Activated naive CD8-positive, alpha-beta T cell treated with anti-CD3 and anti-CD28 coated beads, Interleukin-2, amount 50 U/mL, for 16 hours (primary cell): Measurements from ENCODE around the gene GLP2R.
"Not testable (repeated sequence)": the region's sequence is repeated elsewhere in the genome, so short reads cannot be mapped to it uniquely, and the experiment has no call there.

Experiments
- DNase-seq: peaks from one replicate; pipeline ENCODE4 v3.0.0-alpha.2; 2020; ENCODE audit warnings: low read depth, low spot score

Gene GLP2R

DNA sequence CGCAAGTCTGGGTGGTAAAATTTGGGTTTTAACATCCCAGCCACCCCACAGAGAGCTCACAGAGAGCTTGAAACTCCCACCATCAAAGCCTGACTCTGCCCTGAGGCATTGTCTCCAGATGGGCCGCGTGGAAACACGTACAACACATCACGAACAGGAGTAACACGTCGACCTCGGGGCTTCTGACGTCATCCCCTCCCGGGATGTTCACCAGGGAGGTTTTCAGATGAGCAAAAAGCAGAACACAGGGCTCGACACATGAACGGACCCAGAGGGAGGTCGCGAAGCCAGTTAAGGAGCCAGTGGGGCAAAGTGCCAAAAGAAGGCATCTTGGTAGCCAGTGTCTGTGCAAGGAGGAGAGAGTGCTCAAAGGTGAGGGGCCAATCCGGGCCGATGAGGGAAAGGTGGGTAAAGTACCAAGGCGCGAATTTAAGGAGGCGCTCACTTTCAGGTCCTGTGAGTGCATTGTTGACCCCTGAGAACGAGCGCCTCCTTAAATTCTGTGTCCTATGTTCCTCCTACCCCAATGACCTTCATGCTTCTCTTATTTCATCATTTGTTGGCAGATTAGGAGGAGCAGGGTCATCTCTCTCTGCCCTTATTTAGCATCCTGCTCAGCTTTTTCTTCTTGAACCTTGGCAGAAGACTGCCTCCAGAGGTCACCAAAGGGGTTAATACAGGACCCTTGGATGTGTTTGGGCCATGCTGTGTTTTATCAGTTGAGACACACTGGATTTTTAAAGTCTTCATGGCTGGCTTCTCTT lies 73.7 kb downstream of the GLP2R start:
- no peak for DNase-seq

DNA sequence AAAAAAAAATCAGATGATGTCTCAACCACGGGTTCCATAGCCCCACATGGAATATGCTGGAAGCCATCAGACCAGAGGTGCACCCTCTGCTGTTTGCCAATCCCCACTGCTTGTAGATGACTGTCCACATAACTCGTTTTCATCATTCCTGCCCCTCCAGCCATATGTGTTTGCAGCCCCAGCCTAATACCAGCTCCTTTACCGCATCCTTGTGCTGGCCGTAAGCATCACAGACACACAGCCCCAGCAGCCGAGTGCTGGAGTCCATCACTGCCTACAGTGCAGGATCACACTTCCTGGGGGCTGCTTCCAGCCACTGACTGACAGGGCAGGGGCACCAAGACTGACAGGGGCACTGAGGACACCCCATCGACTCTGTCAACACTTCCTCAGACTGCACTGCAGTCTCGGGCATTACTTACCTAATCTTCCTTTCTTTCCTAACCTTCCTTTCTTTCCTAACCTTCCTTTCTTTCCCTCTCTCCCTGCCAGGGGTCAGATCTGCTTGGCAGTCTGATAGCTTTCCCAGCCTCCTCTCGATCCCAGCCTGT lies 74.4 kb downstream of the GLP2R start:
- no peak for DNase-seq

DNA sequence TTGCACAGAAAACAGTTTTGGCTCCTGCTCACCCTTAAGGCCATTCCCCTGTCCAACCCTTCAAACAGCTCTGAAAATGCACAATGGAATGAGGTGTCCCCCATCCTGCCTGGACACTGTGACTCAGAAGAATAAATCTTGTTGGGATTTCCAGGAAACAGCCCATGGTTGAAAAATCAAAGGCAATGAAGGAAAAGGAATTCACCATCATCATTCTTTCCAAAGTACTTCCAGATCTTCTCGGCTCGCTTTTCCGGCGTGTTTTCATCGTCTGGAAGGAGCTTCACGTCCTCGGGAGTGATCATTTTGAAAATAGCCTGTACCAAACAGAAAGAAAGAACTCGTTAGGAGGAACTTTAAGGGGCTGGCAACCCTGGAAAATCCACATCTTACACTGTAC lies 75.1 kb downstream of the GLP2R start:
- no peak for DNase-seq

DNA sequence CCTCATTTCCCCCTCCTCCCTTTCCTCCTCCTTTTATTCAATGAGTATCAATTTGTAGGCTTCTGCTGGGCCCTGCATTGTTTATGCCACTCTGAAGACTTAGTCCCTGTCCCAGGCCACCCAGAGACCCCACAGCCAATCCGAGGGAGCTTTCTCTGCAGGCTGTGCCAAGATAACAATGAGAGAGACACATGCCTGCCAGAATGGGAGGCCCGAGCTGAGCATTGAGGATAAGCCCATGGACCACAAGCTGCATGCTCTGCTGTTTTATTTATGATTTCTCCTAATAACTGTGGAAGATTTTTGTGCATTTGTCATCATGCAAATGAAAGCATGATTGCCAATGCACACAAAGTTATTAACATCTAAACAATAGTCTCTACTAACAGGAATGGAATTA lies 76.4 kb downstream of the GLP2R start:
- no peak for DNase-seq

DNA sequence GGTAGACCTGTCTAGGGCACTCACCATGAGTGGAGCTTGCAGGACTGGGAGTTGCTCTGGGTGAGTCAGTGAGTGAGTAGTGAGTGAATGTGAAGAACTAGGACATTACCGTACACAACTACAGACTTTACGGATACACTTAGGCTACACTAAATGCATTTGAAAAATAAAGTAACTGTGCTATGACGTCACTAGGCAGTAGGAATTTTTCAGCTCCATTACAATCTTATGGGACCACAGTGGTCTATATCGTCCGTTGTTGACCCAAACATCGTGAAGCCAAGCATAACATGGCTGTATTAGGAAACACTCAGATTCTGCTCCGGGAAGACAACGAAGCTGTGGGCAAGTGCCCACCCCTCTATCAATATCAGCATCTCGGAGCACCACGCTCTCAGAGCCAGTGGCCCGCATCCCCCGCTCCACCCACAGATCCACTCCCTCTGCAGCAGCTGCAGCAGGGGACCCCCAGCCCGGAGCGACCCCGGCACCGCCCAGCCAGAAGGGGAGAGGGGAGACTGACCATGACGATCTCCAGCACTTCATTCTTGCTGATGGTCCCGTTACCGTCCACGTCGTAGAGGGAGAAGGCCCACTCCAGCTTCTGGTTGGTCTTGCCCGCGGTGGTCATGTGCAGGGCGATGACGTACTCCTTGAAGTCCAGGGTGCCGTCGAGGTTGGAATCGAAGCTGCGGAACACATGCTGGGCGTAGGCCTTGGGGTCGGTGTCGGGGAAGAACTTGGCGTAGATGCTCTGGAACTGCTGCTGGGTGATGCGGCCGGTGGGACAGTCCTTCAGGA lies 78.8 kb downstream of the GLP2R start:
- DNase-seq = no peak

DNA sequence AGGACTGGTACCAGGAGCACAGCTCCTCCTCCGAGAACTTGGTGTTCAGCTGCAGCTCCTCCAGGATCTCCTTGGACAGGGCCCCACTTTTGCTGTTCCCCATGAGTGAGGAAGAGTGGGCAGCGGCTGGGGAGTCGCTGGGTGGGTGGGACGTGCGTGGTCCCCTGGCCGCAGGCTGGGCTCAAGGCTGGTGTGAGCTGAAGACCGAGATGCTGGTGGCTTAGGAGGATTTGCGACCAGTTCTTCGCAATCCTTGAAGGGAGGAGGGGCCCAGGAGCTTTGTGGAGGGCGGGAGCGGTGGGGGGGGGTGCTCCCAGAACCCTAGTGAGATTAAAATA lies 79.3 kb downstream of the GLP2R start, which contains the start of gene RCVRN:
Gene RCVRN, minus strand, starts transcription at position 194 of the 338 bp plus-strand sequence. Its CDS starts 91 bp downstream, at position 103.
- DNase-seq = no peak

DNA sequence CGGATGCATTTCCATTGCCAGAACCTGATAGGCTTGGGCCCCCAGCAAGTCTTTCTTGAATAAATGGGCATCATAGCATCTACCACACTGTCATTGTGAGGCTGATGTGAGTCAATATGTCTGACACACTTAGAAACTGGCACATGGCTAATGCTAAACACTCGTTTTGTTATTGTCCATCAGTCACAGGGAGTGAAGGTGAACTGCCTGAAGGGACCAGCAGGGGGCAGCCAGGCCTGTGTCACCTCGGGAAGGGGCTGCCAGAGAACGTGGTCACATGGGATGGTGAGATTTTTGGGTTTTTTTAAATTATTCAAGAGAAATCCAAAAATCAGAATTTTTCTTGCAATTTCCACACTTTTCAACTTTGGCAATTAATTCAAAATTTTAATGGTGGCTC lies 80.2 kb downstream of the GLP2R start:
- DNase-seq = no peak

DNA sequence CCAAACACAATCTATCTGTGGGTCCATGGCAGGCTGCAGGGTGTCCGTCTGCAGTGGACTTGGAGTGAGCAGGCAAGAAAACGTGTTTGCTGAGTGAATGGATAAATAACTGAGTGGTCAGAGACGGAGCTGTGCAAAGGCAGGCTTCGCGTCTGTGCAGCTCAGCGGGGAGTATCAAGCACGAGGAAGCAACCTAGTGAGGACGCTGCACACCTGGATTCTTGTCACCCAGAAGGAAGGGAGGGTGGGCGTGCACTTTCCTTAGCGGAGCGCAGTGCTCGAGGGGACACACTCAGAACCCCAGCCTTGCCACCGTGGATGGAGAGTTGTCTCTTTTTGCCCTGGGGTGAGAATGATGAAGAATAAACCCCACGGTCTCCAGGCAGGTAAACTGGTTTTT lies 80.9 kb downstream of the GLP2R start:
- no peak for DNase-seq

DNA sequence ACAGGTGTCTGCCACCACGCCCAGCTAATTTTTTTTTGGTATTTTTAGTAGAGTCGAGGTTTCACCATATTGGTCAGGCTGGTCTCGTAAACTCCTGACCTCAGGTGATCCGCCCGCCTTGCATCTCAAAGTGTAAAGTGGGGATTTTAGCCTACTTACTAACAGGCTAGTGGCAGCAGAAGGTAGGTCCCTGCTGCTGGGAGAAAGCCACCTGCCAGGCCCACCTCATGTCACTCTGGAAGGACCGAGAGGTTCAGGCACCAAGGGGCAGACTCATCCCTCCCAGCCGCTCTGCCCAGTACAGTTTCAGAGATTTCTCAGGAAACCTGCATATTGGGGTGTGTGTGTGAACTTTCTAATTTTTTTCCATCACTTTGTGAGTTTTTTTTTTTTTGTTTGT lies 81.4 kb downstream of the GLP2R start:
- DNase-seq = no peak

DNA sequence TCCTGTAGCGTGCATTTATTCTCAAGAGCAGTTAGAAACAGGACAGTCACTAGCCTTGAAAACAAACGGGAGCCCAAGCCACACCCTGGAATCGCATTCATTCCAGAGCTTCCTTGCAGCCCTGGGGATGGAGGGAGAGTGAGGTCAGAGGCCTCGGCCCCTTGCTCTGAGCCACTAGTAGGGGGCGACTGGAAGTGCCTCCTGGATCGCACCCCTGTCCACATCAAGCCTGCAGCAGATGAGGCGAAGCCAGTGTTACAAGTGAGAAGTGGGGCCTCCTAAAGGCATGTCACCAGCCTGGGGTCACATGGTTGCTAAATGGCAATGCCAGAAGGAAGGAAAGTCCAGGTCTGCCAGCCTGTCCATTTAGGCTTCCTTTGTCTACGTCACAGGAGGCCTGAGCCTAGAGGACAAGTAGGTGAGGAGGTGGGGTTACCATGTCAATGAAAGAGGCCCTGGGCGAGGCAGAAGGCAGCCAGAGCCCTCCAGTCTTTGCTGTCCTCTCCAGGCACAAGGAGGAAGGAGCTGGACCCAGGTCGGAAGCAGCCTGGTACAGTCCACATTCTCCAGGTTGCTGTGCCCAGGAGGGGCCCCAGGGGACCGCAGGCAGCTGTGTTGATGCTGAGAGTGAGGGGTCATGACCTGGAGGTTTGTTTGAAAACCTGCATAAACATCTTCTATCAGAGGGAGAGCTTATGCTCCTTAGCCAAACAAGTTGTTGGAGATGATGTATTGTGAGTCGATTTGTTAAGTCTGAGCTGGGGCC lies 82.3 kb downstream of the GLP2R start:
- DNase-seq = no peak

DNA sequence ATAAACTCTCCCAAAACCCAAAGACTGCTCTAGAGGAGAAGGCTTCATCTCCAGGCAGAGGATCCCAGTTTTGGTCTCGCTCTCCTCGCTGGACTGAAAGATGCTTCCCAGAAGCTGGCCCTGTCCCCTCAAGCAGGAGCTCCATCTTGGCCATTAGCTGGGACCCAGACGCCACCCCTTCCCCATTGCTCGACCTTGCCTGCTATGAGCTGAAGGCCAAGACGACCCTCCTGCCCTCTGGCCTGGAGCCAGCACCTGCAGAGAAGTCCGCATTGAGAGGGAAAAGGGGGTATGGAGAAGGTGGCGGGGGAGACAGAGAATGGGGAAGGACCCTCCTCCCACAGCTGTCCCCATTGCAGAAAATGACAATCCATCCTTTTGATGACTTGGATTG lies 82.9 kb downstream of the GLP2R start:
- DNase-seq = no peak

DNA sequence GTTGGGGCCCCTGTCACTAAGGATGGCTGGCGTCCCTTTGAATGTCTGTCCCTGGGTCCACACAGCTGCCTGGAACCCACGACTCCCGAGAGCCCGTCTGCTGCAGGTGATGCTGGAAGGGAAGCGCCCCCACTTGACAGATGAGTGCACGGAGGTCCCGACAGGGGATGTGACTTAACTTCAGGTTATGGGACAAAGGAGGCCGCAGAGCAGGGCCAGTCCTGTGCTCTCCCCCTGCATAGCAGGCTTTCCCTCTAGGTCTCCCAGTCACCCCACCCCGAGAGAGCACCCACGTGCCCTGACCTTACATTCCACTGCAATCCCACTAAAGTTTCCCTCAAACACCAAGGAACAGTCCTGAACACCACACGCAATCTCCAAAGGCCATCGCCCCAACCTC lies 85.4 kb downstream of the GLP2R start:
- no peak for DNase-seq

DNA sequence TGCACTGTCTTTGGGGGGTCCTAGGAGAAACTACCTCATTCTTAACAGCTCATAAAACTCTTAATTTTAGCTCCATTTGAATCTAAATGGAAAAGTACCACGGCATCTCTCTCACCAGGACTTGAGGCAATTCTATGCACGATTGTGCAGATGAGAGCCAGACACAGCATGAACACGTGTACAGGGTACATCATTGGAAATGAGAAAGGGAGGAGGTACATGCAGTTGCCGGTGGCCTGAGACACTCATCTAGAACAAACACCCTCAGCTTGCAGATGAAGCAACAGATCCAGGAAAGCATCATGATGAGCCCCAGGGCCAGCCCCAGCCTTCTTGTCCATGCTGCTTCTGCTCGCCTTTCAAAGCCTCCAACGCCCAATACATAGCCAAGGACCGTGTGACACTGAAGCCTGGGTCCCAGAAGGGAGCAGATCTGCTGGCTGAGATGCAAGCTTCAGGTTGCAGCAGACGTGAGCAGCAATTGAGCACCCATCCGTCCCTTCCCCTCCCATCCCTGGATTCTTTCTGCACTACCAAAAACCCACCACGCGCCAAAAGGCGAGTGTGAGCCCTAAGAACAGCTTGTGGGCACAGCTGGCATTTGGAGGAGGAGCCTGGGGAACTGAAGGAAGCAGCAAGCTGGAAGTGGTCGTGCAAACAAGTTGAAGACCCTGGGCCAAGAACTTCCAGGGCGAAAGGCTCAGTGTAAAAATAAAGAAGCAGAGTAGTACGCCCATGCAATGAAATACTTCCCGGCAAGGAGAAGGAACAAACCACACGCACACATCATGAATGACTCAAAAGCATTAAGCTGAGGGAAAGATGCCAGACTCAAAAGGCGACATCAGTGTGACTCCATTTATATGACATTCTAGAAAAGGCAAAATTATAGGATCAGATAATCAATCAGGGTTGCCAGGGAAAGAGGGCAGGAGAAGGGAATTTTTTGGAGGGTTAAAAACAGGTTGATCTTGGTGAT lies 86.7 kb downstream of the GLP2R start:
- no peak for DNase-seq

DNA sequence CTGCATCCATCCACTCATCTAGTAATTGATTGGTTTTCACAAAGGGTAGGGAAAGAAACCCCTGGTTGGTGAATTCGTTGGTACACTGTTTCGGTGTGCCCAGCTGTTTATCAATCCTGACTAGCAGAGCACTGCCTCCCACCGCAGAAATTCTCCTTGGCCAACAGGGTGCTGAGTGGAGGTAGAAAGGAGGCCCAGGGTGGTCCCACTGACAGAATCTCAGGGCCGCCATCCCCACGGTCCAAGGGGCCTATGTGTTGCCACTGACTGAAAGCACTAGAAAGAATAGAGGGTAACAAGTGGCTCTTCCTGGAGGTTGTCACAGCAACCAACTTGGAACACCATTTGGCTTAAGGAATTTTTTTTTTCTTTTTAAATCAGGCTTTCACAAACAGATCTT lies 87.8 kb downstream of the GLP2R start:
- DNase-seq = no peak

DNA sequence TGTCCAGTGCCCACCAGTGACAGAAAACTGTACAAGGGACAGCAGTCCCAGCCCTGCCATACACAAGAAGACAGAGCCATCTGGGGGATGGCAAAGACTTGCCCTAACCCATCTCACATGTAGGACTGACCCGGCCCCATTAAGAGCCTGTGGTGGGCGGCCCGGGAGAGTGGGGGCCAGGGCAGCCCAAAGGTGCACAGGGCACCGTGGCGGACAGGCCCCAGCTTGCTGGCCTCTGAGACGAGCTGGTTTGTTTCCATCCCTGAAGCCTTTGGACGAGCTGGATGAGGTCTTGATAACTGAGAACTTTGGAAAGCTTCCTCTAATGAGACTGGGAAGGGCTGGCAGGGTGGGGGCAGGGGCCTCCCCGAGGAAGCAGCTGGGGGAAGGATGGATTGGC lies 90.4 kb downstream of the GLP2R start:
- DNase-seq = no peak

DNA sequence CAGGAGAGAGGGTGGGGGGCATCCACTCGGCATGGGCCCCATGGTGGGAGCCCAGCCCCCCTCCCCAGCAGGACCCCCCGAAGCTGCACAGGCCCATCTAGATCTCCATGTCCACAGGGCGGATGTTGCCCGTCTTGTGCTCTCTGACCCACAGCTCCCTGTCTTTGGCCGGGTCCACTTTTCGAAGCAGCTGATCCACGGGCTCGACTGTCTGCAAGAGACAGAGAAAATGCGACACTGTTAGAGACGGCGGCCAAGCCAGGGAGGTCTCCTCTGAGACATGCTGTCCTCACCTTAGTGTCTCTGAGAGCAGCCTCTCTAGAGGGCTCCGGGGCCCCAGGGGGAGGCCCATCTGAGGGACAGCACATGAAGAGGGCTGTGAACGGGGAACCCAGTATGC lies 91.4 kb downstream of the GLP2R start:
- no peak for DNase-seq

DNA sequence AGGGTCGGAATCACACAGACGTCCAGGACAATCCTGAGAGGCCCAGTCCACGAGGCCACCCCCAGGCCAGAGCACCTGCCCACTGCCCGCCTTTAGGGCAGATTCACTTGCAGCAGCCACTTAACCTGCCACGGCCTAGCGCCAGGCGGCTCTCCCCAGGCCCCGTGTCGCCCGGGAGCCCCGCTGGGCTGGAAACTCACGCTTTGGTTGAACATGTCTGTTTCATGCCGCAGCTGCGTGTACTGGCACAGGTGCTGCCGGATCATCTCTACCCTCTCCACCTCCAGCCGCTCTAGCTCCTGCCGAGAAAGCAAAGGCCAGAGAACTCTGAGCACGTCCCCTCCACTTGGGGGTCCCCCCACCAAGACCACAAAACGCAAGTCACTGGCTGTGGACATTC lies 92.1 kb downstream of the GLP2R start:
- DNase-seq = no peak

DNA sequence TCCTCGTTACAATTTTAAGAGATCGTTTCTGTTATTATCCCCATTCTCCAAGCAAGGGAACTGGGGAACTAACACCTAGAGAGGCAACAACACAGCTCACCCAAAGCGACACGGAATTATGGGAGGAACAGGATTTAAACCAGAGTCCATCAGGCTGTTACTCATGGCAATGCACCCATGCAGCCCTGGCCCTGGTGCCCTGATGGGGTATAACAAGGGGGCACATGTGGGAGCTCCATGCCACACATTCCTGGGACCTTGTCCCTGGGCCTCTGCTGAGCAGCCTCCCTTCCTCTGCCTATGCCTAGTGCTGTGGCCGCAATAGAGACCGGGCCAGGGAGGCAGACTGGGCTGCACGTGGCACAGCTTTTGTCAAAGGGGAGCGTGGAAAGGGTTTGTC lies 92.6 kb downstream of the GLP2R start:
- DNase-seq = no peak

DNA sequence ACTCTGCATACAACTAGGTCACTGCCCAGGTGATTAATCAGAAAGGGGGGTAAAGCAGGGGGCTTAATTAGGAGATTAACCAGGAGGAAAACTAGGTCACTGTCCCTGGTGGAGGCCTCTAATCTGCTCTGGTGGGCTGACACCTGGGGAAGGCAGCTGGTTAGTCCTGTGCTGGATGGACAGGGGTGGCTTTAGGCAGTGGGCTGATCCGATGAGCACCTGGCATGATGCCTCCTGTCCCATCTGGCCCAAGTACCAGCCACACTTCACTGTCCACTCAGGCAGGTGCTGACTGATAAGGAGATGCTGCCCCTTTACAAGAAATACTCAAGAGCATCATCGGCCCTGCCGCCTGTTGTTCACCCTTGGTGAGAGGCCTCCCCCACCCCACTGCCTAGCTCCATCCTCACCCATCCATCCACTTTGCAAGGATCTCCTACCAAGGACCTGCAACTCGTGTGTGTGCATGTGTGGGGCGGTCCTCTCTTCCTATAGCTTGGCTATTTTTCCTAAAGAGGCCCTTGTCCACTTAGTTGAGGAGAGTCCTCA lies 93.2 kb downstream of the GLP2R start:
- DNase-seq = no peak

DNA sequence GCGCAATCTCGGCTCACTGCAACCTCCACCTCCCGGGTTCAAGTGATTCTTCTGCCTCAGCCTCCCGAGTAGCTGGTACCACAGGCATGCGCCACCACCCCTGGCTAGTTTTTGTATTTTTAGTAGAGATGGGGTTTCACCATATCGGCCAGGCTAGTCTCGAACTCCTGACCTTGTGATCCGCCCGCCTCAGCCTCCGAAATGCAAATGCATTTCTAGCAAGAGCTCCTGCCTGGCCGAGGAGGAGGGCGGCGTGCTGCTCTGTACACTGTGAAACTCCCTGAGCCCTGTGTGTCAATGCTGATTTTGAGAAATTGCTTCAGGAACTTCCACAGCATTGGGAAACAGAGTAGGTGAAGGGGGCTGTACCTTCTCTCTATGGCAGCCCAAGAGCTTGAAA lies 95.5 kb downstream of the GLP2R start:
- not testable (repeated sequence) for DNase-seq
